Measurements from ENCODE around the gene SLC24A3.
A peak's percentile ranks its signal among the peaks of the same experiment; 100 is the strongest.

The SLC24A3 gene

GRCh38 chr20:19582782-19583181, 370.3 kb downstream of the SLC24A3 start:
- H3K4me3 ChIP-seq (ENCODE audit: low read length) = no peak overlapping the region
- TF ChIP-seq, protein P1, sequence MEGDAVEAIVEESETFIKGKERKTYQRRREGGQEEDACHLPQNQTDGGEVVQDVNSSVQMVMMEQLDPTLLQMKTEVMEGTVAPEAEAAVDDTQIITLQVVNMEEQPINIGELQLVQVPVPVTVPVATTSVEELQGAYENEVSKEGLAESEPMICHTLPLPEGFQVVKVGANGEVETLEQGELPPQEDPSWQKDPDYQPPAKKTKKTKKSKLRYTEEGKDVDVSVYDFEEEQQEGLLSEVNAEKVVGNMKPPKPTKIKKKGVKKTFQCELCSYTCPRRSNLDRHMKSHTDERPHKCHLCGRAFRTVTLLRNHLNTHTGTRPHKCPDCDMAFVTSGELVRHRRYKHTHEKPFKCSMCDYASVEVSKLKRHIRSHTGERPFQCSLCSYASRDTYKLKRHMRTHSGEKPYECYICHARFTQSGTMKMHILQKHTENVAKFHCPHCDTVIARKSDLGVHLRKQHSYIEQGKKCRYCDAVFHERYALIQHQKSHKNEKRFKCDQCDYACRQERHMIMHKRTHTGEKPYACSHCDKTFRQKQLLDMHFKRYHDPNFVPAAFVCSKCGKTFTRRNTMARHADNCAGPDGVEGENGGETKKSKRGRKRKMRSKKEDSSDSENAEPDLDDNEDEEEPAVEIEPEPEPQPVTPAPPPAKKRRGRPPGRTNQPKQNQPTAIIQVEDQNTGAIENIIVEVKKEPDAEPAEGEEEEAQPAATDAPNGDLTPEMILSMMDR (conservative IDR thresholded peaks at IDR 0.05; ENCODE audit: low read length) = no peak
- no peak for DNase-seq (ENCODE audit: low read depth)

DNA sequence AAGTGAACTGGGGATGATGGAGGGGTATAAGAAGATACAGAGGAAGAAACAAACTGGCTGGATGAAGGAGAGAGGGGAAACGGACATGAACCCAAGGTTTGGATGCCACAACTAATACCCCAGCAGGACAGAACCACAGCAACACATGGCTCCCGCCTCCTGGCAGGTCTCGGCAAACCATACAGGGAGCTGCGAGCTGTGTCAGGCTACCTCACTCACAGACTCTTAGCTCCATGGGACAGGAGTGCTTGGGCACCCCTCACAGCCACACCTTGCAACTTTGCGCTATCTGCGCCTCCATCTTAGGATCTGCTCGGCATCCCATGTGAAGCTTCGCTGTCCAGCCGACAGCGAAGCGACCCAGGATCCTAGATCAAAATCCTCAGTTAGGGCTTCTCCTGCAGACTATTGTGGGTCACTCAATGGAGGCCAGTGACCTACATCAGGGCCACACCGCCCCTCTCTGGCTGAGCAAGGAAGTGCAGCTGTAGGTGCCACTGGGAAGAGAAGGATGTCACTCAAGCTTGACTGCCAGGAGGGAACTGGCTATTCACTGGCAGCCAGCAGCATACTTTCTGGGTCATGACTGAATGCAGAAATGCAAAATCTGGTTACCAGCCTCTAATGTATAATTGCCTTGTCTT, 371.2 kb downstream of the SLC24A3 start:
- TF ChIP-seq, protein P1 (conservative IDR thresholded peaks at IDR 0.05; ENCODE audit: low read length) = peak; percentile 95
- peak; percentile 59 for DNase-seq (ENCODE audit: low read depth)
- no peak overlapping the region for H3K4me3 ChIP-seq (ENCODE audit: low read length)

DNA sequence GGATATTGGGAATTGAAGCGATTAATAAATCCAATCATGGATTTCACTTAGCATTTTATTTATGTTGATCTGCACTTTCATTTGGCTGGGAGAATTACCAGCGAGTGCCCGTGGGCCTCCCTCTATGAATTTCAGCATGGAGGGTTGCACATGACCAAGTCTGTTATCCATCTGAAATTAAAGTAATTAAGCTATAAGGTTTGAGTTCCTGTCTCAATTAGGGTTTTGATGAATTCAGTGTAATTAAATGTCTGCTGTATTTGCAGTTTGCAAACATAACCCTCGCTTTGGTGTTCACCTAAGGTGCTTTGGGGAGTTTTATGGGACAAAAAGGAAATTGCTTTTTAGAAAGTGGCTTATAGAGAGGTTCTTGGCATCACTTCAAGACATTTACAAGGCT, 375.8 kb downstream of the SLC24A3 start:
- TF ChIP-seq, protein P1 (conservative IDR thresholded peaks at IDR 0.05; ENCODE audit: low read length) = no peak

DNA sequence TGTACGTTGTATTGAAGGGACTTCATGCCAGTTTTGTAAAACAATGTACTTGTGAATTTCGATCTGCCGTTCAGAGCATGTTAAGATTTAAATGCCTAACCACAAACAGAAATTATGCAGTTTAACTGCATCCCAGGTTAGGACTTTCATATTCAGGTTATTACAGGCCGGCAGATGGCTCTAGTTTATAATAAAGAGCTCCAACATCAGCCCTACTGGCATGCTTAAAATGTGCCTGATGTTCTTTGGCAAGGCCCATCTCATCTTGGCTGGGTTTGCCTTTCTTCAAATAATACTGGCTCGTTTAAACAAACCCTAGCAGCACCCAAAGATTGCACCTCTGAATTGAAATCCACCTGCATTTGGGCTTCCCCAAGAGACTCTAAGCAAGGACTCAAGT, 376.3 kb downstream of the SLC24A3 start:
- peak; percentile 3 for DNase-seq (ENCODE audit: low read depth)
- TF ChIP-seq, protein P1 (conservative IDR thresholded peaks at IDR 0.05; ENCODE audit: low read length) = no peak
- H3K4me3 ChIP-seq (ENCODE audit: low read length) = no peak overlapping the region

More for the DNA sequence above, 375.8 kb downstream of the SLC24A3 start:
- DNase-seq (ENCODE audit: low read depth) = no peak
- no peak overlapping the region for H3K4me3 ChIP-seq (ENCODE audit: low read length)

DNA sequence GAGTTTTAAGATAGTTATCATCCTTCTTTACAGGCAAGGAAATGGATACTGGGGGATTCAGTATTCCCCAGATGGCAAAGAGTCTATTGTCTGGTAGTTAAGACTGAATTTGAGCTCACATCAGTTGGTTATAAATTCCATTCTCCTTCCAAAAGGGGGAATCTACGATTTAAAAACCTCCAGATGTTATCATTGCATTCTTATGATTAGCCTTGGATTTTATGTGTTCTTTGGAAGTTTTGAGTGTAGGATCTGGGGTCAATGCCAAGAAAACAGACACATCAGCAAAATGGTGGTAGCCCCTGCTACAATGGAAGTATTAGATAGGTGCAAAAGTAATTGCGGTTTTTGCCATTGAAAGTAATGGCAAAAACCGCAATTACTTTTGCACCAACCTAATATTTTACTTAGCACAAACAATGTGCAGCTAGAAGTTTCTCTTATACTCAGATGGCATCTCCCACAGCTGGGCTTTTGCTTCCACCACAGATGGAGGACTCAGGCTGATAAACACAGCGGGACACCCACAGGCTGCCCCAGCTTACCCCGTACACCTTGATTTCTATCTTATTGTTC, 377.4 kb downstream of the SLC24A3 start:
- no peak overlapping the region for H3K4me3 ChIP-seq (ENCODE audit: low read length)
- TF ChIP-seq, protein P1 (conservative IDR thresholded peaks at IDR 0.05; ENCODE audit: low read length) = no peak
- no peak for DNase-seq (ENCODE audit: low read depth)

DNA sequence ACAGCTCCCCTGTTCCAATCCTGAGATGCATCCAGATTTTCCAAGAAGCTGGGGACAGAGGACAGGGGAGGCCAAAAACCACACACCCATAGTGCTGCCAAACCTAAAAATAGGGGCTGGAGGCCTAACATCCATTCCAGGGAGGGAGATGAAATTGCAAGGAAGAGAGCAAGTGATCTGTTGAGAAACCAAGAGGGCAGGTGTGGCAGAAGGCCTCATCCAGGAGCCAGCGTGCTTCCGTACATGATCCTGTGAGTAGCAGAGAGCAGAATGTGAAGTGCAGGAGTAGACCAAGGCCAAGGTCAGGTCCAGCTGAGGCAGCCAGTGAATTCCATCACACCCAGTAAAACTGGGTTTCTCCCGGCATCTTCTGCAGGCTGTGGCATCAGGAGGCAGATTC, 377.9 kb downstream of the SLC24A3 start:
- no peak for DNase-seq (ENCODE audit: low read depth)
- TF ChIP-seq, protein P1 (conservative IDR thresholded peaks at IDR 0.05; ENCODE audit: low read length) = no peak
- no peak overlapping the region for H3K4me3 ChIP-seq (ENCODE audit: low read length)

- TF ChIP-seq, protein P1 (conservative IDR thresholded peaks at IDR 0.05; ENCODE audit: low read length) = no peak
- DNase-seq (ENCODE audit: low read depth) = no peak
These were observed 381.3 kb downstream of the SLC24A3 start for GRCh38 chr20:19593762-19594161.

More at GRCh38 chr20:19593762-19594161, 381.3 kb downstream of the SLC24A3 start:
- no peak overlapping the region for H3K4me3 ChIP-seq (ENCODE audit: low read length)

Data from AG10803 (cell line).